GM18520 (cell line): ENCODE measurements around the gene HELZ.
"Not testable (repeated sequence)": the region's sequence is repeated elsewhere in the genome, so short reads cannot be mapped to it uniquely, and the experiment has no call there.

Source experiments
- ATAC-seq: cut with Tn5 transposase; IDR thresholded peaks from one replicate; pipeline ENCODE4 v1.9.1; 2021; ENCODE audit not compliant: unreplicated experiment

HELZ gene

DNA sequence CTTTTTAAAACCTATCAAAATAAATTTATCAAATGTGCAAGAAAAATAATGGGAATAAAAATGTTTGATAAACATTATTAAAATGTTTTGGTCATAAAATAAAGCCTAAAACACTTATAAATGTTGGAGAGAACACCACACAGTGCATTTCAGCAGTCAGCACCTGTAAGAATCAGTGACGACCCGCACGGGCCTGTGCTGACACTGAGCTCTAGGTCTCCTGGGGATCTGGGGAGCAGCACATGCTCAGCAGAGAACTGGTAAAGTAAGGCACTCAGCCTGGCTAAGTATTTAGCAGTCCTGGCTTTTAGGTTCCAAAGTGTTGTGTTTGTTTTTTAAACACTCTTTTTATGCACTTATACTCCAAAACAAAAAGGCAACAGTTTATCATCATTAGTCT lies 46.9 kb downstream of the HELZ start:
- no peak for ATAC-seq

DNA sequence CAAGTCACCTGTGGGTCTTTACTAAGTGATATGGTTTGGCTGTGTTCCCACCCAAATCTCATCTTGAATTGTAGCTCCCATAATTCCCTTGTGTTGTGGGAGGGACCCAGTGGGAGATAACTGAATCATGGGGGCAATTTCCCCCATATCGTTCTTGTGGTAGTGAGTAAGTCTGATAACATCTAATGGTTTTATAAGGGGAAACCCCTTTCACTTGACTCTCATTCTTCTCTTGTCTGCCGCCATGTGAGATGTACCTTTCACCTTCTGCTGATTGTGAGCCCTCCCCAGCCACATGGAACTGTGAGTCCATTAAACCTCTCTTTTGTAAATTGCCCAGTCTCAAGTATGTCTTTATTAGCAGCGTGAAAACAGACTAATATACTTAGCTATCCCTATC lies 48.0 kb downstream of the HELZ start:
- ATAC-seq, result not testable (repeated sequence)

DNA sequence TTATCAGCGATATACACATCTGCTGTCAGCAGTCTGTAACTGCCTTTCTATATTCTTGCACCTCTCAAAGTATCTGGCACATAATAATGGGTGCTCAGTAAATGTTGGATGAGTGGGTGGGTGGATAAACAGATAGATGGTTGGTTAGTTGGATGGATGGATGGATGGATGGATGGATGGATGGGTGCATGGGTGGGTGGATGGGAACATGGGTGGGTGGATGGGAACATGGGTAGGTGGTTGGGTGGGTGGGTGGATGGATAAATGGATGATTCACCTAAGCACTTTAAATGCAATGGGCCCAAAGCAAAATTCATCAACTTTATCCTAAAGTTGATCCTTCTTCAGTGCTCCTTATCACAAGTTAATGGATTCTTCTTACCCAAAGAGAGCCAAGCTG lies 48.6 kb downstream of the HELZ start:
- ATAC-seq, result no peak

DNA sequence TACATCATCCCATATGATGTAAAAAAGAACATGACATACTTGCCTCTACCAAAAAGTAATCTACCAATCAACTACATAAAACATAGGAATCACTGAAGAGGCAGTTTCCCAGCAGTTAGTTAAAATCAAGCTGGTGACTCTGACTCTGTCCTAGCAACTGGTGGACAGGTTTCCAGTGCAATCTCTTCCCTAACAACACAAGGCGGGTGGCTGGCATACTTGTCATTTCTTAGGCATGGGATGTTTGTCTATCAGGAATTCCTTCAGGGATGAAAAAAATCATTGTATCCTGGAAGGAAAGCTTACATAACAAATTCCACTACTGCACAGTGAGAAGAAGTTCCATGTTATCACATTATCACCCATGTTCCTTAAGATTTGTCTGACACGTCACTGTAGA lies 50.9 kb downstream of the HELZ start:
- ATAC-seq, result no peak

DNA sequence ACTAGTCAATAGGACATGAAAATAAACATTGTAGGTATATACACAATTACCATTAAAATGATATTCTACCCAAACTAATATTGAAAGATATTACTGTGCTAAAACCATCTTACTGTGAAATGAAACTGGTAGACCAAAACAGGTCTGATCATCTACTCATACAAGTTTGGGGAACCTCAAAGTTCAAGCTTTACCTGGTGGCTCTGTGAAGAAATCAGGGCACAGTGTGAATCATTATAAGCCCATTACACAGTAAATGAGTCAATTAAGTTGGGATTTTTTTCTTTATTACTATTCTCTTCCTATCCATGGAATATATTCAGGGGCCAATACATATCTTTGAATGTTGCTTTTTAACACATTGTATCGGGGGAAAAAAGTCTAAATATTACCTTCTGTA lies 57.1 kb downstream of the HELZ start:
- ATAC-seq, result no peak

DNA sequence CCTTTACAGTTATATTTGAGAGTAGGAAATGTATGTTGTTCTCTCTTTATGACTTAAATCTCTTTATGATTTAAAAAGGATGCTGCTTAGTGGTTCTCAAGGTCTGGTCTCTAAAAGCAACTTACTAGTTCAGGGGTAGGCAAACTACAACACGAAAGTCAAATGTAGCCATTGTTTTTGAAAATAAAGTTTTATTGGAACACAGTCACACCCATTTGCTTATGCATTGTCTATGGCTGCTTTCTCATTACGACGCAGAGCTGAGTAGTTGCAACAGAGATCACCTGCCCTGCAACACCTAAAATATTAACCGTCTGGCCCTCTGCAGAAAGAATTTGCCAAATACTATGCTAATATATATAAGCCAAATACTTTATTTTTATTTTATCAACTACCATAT lies 58.2 kb downstream of the HELZ start:
- ATAC-seq, result no peak

DNA sequence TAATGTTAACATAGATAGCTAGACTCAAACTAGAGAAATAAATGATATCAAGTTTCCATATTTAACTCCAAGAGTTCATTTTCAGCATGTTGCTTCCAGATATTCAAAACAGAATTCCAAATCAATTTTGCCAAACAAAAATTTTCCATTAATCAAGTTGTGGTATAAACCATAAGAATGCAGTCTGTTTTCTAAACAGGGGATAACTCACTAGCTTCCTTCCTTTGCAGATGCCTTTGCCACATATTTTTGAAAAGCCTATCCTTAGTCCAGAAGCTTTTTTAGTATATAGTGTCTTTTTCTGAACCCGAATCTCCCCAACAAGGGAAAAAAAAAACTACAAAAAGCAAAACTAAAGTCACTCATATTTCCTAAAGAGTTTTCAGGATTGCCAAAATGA lies 61.5 kb downstream of the HELZ start:
- ATAC-seq, result no peak

DNA sequence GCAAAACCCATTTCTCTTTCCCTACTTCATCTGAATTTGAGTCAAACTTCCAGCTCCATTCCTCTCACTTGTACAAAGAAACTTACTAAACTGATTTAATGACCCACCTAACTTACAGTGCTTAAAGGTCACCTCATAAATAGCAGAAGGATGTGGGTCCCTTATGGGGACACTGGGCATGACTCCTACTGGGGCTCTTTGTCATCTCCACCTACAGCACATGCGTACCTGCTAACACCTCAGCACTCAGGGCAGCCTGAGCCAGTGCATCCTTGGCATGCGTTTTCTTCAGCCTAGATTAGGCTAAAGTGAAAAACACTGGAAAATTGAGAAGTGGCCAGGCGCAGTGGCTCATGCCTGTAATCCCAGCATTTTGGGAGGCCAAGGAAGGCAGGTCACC lies 63.2 kb downstream of the HELZ start:
- no peak for ATAC-seq

DNA sequence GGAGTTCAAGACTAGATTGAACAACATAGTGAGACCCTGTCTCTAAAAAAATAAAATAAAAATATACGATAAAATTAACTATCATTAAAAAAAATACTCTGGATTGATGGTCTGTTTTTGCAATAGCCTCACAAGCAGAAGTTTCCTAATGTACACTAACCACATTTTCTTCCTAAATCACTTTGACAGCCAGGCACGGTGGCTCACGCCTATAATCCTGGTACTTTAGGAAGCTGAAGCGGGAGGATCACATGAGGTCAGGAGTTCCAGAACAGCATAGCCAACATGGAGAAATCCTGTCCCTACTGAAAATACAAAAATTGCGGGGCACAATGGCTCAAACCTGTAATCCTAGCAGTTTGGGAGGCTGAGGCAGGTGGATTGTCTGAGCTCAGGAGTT lies 64.7 kb downstream of the HELZ start:
- no peak for ATAC-seq

DNA sequence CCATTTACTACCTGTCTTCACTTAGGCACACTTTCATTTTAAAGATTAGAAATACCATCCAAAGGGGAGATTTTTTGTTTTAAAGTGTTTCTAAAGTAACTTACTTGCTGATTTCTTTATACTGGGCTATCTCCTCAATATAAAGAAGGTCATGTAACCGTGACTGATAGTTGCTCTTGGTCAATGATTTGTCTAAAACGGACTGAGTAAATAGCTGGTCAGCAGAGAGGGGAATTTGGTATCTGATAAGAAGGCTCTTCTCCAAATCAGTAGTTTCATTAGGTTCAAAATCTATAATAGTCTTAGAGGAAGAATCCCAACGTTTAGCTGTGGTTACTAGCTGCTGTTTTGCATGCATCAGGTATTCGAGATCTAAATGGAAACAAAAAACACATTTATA lies 66.4 kb downstream of the HELZ start:
- no peak for ATAC-seq

DNA sequence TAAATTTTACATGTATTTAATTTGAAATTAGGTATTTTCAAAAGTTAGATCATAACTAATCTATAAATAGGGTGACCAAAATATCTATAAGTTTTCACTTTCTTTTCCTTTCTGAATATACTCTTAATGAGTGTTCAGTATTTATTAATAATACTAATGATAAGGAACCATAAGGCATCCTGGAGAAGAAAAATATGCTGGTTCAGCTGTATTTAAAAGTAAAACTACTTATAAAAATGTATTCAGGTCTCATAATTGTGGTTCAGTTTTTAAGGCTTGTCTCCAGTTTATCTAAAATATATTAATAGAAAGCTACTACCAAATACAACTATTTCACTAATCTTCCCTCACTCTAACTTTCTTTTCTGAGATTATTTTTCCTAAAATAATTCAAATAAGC lies 67.3 kb downstream of the HELZ start:
- ATAC-seq, result no peak

DNA sequence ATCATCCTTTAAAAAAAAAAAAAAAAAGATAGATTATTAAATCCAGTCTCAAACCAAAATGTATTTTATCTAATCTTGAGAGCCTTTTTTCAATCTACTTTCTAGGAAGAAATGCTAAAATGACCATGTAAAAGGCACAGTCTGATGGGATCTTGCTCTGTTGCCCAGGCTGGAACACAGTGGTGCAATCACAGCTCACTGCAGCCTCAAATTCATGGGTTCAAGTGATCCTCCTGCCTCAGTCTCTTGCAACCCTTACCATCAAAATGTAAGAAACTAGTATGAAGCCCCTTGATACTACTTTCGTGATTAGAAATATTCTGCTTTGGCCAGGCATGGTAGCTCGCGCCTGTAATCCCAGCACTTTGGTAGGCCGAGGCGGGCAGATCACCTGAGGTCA lies 70.8 kb downstream of the HELZ start:
- ATAC-seq, result no peak

DNA sequence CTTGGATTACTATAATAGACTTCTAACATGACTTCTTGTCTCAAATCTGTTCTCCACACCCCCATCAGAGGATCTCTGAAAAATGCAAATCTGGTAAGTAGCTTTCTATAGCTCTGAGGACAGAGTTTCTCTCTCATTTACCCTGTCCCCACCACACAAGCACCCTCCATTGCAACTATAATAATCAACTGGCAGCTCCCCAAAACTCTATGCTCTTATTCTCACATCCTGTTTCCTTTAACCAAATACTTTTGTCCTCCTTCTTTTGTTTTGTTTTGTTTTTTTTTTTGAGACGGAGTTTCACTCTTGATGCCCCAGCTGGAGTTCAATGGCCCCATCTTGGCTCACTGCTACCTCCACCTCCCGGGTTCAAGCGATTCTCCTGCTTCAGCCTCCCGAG lies 73.4 kb downstream of the HELZ start:
- ATAC-seq, result peak; percentile 80

DNA sequence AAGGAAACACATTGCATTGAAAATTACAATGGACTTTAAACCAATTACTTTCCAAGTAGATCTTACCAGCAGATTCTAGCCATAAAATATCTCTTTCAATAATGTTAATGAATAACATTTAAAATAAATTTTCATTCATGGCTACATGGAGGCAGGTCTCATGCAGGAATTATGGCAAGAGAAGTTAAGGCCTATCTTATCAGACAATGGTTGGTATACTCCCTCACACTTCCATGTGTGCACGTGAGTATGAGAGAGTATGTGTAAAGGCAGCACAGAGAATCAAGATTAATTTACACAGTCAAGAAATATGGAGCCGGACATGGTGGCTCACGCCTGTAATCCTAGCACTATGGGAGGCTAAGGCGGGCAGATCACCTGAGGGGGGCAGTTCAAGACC lies 76.5 kb downstream of the HELZ start:
- ATAC-seq, result no peak

DNA sequence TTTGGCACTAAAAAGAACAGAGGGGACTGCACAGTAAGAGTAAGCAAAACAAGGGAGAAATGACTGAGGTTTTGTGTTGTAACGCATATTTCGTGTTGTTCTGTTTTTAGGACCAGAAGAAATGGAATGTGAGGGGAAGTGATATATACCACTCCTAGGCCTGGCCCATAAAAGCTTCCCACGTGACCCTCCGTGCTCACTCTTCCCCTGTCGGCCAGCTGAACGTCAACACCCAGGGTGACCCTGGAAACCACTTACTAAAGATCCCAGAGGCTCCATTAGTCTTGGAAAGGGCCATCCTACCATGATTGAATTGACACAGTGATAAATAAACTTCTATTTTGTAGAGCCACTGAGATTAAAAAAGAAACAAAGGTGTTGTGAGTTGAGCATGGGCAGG lies 79.8 kb downstream of the HELZ start:
- ATAC-seq, result no peak

DNA sequence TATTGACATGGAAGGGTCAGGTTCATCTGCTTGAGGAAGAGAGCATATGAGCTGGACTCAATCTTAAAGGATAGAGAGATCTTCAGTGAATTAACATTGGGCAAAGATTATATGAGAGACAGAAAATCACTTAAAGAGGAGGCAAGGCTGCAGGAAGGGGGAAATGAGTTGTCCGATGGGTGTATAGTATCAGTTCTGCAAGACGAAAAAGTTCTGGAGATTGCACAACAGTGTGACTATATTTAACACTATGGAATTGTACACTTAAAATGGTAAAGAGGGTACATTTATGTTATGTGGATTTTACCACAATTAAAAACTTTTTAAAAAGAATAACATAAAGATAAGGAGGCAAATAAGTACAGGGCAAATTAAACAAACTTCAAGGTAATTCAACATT lies 80.7 kb downstream of the HELZ start:
- no peak for ATAC-seq

DNA sequence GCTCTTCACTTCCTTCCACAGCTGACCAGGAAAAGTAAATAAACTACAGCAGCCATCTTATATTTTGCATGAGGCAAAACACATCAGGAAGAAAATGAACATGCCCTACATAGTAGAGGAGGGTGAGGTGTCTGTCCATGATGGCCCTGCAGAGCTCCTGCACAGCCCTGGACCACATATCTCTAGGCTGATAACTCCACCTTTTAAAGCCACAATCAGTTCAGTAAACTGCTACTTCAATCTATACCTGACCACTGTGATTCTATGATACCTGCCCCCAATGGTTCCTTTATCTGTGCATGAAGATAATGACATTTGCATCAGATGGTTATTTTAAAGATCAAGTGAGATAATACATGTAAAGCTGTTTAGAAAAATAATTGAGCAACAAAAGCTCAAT lies 82.2 kb downstream of the HELZ start:
- ATAC-seq, result no peak

DNA sequence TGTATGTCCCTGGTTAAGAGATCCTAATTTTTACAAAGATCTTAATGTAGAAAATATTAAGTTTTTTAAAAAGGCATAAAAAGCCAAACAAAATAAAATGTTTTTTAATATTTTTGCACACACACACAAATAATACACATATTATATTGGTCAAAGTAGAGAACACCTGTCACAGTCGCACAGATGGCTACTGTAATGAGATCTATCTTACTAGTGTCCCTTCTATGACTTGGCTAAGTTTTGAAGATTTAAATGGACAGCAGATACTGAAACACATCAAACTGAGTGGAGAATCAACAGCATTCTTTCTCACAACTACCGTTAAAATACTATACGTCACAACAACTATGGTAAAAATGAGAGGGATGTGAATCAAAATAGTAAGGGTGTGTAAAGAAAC lies 83.4 kb downstream of the HELZ start:
- ATAC-seq, result no peak

DNA sequence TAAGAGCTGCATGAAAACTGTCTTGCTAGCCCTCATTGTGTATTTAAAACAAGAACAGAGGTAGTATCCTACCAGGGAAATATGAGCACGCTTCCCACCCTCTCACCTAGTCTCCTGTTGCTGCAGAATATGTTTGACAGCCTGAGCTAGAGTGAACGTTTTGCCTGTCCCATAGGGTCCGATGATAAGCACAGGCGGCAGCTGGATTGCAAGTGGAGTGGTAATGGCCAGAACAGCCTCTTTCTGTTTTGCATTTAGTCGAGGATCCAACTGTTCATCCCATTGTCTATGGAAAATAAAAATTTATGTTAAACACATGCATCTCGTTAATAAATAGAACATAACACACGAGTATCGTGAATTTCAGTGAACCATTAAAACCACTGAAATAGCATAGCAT lies 84.2 kb downstream of the HELZ start:
- no peak for ATAC-seq

DNA sequence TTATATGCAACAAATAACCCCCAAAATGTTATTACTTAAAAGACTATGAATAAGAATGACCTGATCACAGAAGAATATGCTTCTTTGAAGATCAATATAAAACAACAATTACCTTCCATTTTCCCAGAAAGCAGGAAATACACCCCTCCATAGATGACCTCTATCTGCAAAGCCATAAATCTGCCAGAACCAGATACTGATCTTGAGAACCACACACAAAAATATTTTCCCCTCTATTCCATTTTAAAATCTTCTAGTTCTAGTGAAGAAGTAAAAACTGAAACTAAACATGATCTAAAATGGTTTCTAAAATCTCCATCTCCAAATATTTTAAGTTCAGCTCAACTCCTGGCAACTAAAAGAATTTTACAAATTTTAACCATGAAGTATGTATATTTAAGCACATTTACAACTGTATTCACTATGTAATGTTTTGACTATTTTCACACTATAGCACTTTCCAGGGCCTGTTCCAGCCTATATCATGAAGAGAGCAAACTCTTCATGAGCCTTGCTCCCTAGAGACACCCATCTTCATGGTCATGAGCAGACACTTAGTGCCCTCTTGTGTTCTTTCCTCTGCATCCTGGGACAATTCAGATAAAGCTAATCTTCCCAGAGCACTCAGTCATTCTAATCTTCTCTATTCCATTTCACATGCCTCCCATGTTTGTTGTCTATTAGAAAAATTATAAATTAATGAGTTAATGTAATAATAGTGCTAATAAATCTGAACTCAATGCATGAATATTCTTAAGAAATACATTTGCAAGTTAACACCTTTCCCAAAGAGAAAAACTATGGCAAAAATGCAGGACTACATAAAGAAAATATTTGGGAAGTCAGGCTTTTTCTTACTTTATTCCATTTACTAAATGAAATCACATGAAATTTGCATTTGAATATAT lies 87.0 kb downstream of the HELZ start:
- no peak for ATAC-seq

DNA sequence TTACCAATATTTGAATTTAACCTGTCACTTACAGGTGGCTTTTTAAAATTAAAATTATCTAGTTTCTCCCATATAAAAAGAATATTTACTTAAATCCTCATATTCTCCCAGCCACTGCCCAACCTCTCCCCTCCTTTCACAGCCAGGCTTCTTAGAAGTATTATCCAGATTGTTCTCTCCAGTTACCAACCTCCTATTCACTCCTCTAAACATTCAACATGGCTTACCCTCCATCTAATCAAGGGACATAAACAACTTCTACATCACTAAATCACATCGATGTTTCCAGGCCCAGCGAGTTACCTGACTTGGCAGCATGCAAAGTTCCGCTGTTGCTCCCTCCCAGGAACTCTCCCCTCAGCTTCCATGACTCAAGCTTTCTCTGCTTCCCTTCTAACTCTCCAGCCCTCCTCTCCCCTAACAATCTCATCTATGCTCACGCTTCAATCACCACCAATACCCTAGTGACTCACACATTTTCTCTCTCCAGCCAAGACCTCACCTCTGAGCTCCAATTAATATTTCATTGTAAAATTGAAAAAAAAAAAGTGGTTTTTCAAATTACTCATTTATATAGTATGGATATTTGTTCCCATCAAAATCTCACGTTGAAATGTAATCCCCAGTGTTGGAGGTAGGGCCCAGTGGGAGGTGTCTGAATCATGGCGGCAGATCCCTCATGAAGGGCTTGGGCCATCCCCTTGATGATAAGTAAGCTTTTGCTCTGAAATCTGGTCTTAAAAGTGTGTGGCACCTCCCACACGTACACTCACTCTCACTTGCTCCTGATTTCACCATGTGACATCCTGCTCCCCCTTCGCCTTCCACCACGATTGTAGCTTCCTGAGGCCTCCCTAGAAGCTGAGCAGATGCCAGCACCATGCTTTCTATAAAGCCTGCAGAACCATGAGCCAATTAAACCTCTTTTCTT lies 88.5 kb downstream of the HELZ start:
- ATAC-seq, result no peak

DNA sequence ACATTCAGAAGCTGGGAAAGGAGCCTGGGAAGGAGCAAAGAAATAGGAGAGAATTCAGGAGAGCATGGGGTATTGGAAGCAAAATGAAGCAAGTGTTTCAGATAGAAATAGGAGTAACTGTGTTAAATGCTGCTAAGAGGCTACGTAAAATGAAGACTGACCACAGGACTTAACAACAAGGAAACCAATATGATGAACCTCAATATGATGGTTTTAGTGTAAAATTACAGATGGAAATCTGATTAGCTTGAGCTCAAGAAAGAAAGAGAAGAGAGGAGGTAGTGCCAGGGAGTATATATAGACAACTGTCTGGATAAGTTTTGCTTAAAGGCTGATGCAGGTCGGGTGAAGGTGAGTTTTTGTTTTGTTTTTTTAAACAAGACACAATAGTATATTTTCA lies 92.2 kb downstream of the HELZ start:
- ATAC-seq, result no peak
